GM19240 (cell line): ENCODE data around the gene PDE7B.

ENCODE experiments used
- DNase-seq: peaks from one replicate; pipeline ENCODE4 v3.0.0; 2011; ENCODE audit warnings: low spot score; ENCODE audit not compliant: insufficient read length

PDE7B gene

DNA sequence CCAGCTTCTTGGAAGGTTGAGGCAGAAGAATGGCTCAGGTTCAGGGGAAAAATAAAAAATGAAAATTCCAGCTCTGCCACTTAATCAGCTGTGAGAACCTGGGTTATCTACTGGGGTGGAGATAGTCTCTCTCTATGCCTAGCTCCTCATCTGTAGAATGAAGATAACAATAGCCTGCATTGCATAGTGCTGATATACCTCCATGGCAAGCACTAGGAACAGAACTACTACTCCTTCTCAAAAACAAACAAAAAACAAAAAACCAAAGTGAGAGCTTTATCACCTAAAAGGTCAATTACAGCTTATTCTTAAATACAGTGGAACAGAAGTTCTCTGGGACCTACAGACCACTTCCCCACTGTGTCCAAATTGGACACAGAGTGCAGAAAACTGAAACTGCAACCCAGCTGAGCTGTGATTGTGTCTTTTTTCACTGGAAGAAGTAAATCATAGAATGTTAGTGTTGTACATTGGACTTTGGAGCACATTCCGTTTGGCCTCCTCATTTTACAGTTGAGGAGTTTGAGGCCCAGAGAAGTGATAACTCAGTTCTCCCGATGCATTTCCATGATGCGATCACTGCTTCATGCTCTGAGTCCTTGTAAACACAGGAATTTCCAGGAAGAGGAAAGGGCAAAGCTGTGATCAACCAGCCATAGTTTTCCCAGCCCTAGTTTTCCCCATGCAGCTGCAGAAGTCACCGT lies 375.3 kb downstream of the PDE7B start:
- DNase-seq, result no peak

DNA sequence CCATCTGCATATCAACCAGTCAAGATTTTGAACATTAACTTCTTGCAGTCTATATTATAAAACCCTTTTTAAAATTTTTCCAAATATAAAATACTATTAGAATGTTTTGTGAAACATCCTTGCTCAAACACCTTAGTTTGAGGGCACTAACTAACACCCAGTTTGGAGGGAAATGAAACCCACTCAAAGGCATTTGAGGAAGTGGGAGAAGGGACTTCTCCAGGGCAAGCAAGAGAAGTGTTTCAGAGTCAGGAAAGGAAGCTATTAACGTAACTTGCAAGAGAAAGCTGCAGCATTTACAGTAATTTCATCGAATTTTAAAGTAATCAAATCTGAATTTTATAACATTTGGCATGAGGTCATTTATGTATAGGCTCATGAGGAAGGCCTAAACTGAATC lies 377.3 kb downstream of the PDE7B start:
- DNase-seq, result no peak

DNA sequence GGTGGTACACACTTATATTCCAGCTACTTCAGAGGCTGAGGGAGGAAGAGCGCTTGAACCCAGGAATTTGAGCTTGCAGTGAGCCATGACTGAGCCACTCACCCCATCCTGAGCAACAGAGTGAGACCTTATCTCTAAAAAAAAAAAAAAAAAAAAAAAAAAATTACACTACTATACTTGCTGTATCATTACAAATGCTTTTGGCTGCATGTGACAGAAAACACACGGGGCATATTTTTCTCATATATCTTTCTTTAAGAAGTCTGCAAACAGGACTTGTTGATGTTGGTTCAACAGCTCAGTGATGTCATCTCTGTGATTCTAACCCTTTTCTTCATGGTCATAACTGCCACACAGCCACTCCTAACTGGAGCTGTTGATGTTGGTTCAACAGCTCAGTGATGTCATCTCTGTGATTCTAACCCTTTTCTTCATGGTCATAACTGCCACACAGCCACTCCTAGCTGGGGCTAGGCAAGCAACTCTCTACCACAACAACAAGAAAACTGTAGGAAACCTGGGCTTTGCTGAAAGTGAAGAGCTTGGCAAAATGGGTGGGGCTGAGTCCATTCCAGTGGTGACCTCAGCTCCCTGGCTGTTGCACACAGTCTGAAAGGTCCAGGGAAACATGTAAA lies 378.8 kb downstream of the PDE7B start:
- no peak for DNase-seq

DNA sequence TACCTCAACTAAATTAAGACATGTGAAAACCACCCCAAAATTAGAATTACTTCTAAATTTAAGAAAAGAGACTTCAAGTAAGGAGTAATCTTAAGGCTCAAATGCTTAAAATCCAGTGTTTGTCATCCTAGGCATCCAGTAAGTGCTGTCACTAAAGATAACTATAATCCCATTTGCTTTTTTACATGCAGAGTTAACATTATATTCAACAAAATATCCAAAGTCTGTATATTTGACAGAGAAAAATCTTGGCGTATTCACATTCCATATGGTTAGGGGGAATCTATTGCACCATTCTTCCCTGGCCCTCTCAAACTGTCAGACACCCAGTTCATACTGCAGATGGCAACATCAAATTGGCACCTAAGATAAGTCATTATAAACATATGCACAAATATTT lies 381.2 kb downstream of the PDE7B start:
- DNase-seq, result no peak

- no peak for DNase-seq
These were observed 383.7 kb downstream of the PDE7B start for GRCh38 chr6:136235233-136235564.

DNA sequence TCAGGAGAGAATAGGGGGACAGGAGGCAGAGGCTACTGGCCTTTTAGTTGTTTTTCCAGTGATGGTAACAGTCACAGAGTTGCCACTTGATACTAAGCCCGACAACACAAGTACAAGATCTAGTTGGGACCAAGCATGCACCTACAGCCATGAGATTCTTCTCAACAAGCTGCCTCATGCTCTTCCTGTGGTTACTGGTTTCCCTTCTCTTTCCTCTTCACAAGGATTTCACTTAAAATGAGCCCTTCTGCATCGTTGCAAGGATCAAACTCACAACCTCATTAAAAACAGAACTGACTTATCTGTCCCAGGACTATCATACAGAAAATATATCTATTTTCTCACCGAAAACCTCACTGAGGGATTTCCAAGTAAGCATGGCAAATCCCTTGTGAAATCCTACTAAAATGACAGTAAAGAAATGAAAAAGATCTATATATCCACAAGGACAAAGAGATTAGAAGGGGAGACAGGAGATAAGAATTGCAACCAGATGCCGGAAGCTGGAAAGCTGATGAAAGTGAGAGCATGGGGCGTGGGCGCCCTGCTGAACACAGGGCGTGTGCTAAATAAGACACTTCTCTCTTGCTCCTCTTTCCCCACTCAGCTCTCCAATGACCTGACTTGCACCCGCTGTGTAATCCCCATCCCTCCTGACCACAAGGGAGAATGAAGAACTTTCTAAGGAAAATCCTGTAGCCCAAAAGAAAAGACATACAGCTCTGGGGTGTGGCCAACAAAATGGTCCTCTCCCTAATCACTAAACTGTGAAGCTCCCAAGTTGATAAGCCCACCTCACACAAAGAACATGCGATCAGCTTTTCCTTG lies 385.2 kb downstream of the PDE7B start:
- DNase-seq, result no peak

DNA sequence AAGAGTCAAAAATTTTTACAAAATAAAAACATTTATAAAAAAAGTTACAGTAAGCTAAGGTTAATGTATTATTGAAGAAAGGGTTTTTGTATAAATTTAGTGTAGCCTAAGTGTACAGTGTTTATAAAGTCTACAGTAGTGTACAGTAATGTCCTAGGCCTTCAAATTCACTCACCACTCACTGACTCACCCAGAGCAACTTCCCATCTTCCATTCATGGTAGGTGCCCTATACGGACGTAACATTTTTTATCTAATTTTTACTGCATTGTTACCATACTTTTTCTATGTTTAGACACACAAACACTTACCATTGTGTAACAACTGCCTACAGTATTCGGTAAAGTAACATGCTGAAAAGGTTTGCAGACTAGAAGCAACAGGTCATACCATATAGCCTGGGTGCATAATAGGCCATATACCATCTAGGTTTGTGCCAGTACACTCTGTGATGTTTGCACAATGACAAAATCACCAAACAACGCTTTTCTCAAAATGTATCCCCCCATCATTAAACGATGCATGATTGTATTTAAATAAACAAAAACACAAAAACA lies 392.6 kb downstream of the PDE7B start:
- DNase-seq, result no peak
